ENCODE data around the gene PRR23B. TPM values are rescaled to one million over a fixed set of nuclear protein-coding genes. Genes with fewer than 3 reads are reported as not detected.

The PRR23B gene
- total RNA-seq, 1 experiment from 2014 or later: not detected

- no peak for DNase-seq (ENCODE audit: low spot score)
Measured at GRCh38 chr3:138974462-138974861, 46.3 kb downstream of the PRR23B start.

DNA sequence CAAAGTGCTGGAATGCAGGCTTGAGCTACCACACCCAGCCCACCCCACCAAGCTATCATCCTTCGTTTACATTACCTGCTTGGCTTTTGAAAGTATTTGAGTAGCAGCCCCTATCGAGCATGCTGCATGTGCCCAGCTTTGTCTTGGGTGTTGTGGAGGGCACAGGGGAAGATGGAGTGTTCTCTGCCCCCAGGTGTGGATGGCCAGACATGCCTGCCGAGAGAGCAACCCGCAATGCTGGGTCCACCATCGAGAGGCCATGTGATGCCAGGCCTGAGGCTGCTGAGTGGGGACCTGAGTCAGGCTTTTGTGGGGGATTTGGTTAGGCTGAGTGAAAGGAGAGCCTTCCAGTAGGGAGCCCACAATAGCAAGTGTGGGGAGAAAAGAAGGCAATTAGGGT lies 47.8 kb downstream of the PRR23B start:
- DNase-seq (ENCODE audit: low spot score): no peak

GRCh38 chr3:138971766-138972320 lies 48.9 kb downstream of the PRR23B start:
- no peak for DNase-seq (ENCODE audit: low spot score)

Other genes starting within 250 kb of the PRR23B start
- 5.3 and 6.1 TPM in 2 replicates for gene PIK3CB, start 186.0 kb downstream of the PRR23B start, total RNA-seq (2014; rRNA removed; shearing (Covaris generic))
- 0.06 and 0.14 TPM in 2 replicates for gene FOXL2, start 73.8 kb downstream of the PRR23B start, total RNA-seq (2014; rRNA removed; shearing (Covaris generic))
- 1.9 and 3.4 TPM in 2 replicates for gene FOXL2NB, start 73.7 kb downstream of the PRR23B start, total RNA-seq (2014; rRNA removed; shearing (Covaris generic))
- gene PRR23A, start 14.7 kb downstream of the PRR23B start, total RNA-seq (2014; rRNA removed; shearing (Covaris generic)): not detected in 2 replicates
- gene PRR23C, start 24.0 kb upstream of the PRR23B start, total RNA-seq (2014; rRNA removed; shearing (Covaris generic)): not detected in 2 replicates

Measured in H4 (cell line).